HCT116 (cell line): ENCODE results near the gene BMF. TPM values are rescaled to one million over a fixed set of nuclear protein-coding genes. Genes with fewer than 3 reads are reported as not detected.

Experiments
- ATAC-seq: fragments of 200-7000 bp; cut with Tn5 transposase; 2 replicates; pipeline ENCODE4 v1.9.1; 2020; ENCODE audit warnings: mild to moderate bottlenecking, moderate library complexity
- BruUV-seq: library from RNA; stranded (reverse); fragments of 400-500 nt; replicated peaks from 2 replicates; lab custom pipeline; 2021; lab: Mats Ljungman, UMichigan
- CTCF ChIA-PET: fragments of 300-600 bp; sonication (Branson Sonifier 250); formaldehyde crosslinking; loops from one replicate; lab custom pipeline; 2021; ENCODE audit warnings: antibody characterized with exemption; lab: Charles Lee
- POLR2A ChIA-PET: fragments of 300-600, 350-600 bp; sonication (Branson Sonifier 250); formaldehyde crosslinking; loops from one replicate; lab custom pipeline; 2021; ENCODE audit warnings: antibody characterized with exemption; lab: Charles Lee
- RAD21 ChIA-PET, 2 experiments: fragments of 300-600 bp; sonication (Branson Sonifier 250); formaldehyde crosslinking; loops; one replicate each; lab custom pipeline; 2023; ENCODE audit warnings: low total read pairs in 2 of 2; ENCODE audit not compliant: uncharacterized antibody in 2 of 2, unreplicated experiment in 2 of 2, low non-redundant PET in 1 of 2; lab: Charles Lee
- DNase-seq: peaks from one replicate; pipeline ENCODE4 v3.0.0-alpha.2; 2010; ENCODE audit warnings: low read depth, low spot score
- H2AFZ ChIP-seq: fragments of 200-600 bp; shearing (Covaris generic), sonication (generic); 2 replicates; pipeline ENCODE4 v1.6.1; 2017; ENCODE audit warnings: low read depth, mixed run types, mixed read lengths, antibody characterized with exemption, low read length; ENCODE audit not compliant: poor library complexity, severe bottlenecking
- H3K27ac ChIP-seq: 2 replicates; pipeline ENCODE4 v1.5.1; 2012; ENCODE audit warnings: low read depth, low read length
- H3K27me3 ChIP-seq: fragments of 200-600 bp; sonication (generic); 2 replicates; pipeline ENCODE4 v1.6.1; 2016; ENCODE audit warnings: mixed run types, low read length, mixed read lengths; ENCODE audit not compliant: insufficient read depth
- H3K36me3 ChIP-seq, 2 experiments: fragments of 200-500 bp in 1 of 2; fragments of 200-600 bp in 1 of 2; sonication (Bioruptor generic) in 1 of 2; sonication (generic) in 1 of 2; 2 replicates each; pipeline versions ENCODE4 v1.5.1 to v1.6.1; 2014 to 2016; ENCODE audit warnings: low read length in 2 of 2, inconsistent platforms in 1 of 2, mixed read lengths in 1 of 2, mixed run types in 1 of 2; ENCODE audit not compliant: insufficient read depth in 2 of 2, control insufficient read depth in 1 of 2
- H3K4me1 ChIP-seq, 2 experiments: fragments of 200-600 bp in 1 of 2; sonication (generic) in 1 of 2; 2 replicates each; pipeline versions ENCODE4 v1.5.1 to v1.6.1; 2012 to 2017; ENCODE audit warnings: low read length in 2 of 2, inconsistent platforms in 1 of 2, mild to moderate bottlenecking in 1 of 2, mixed read lengths in 1 of 2, mixed run types in 1 of 2, moderate library complexity in 1 of 2; ENCODE audit not compliant: insufficient read depth in 2 of 2, control insufficient read depth in 1 of 2
- H3K4me2 ChIP-seq: fragments of 200-600 bp; sonication (generic); 2 replicates; pipeline ENCODE4 v1.6.1; 2017; ENCODE audit warnings: mixed run types, low read length, mixed read lengths
- H3K4me3 ChIP-seq, 2 experiments: fragments of 200-600 bp in 1 of 2; sonication (generic) in 1 of 2; replicated peaks in 1 of 2; 2 replicates each; pipeline ENCODE4 v1.5.1; 2011 to 2016; ENCODE audit warnings: low read length in 2 of 2, control low read depth in 1 of 2, low read depth in 1 of 2, mild to moderate bottlenecking in 1 of 2, mixed read lengths in 1 of 2, mixed run types in 1 of 2
- H3K79me2 ChIP-seq: fragments of 200-600 bp; sonication (generic); 2 replicates; pipeline ENCODE4 v1.6.1; 2017; ENCODE audit warnings: mild to moderate bottlenecking, mixed run types, low read length, moderate library complexity, mixed read lengths; ENCODE audit not compliant: insufficient read depth
- H3K9ac ChIP-seq: fragments of 200-600 bp; sonication (generic); 2 replicates; pipeline ENCODE4 v1.6.1; 2016; ENCODE audit warnings: low read length, mixed read lengths
- H3K9me2 ChIP-seq: fragments of 200-600 bp; sonication (generic), shearing (Covaris generic); 2 replicates; pipeline ENCODE4 v1.6.1; 2017; ENCODE audit warnings: mixed run types, mild to moderate bottlenecking, moderate library complexity; ENCODE audit not compliant: insufficient read depth
- H3K9me3 ChIP-seq, 2 experiments: fragments of 200-500 bp in 1 of 2; fragments of 200-600 bp in 1 of 2; sonication (Bioruptor generic) in 1 of 2; sonication (generic) in 1 of 2; 2 replicates each; pipeline ENCODE4 v1.6.1; 2014 to 2017; ENCODE audit warnings: low read length in 2 of 2, mixed read lengths in 2 of 2, inconsistent platforms in 1 of 2, low read depth in 1 of 2, mild to moderate bottlenecking in 1 of 2, mixed run types in 1 of 2, moderate library complexity in 1 of 2; ENCODE audit not compliant: control insufficient read depth in 1 of 2, insufficient read depth in 1 of 2
- H4K20me1 ChIP-seq: fragments of 200-600 bp; sonication (generic), shearing (Covaris generic); 2 replicates; pipeline ENCODE4 v1.6.1; 2017; ENCODE audit warnings: mixed run types, mild to moderate bottlenecking, moderate library complexity; ENCODE audit not compliant: insufficient read depth
- ATF3 ChIP-seq: IDR thresholded peaks from 2 replicates; pipeline ENCODE4 v1.6.1; 2012
- CBX3 ChIP-seq: IDR thresholded peaks from 2 replicates; pipeline ENCODE4 v1.6.1; 2012; ENCODE audit warnings: low read depth
- CEBPB ChIP-seq: IDR thresholded peaks from 2 replicates; pipeline ENCODE4 v1.6.1; 2012; ENCODE audit warnings: low read depth
- EGR1 ChIP-seq: IDR thresholded peaks from 2 replicates; pipeline ENCODE4 v1.6.1; 2012; ENCODE audit warnings: low read depth
- ELF1 ChIP-seq: IDR thresholded peaks from 2 replicates; pipeline ENCODE4 v1.6.1; 2012; ENCODE audit warnings: low read depth, borderline replicate concordance
- EZH2 ChIP-seq: fragments of 200-600 bp; sonication (generic); IDR thresholded peaks from 2 replicates; pipeline ENCODE4 v1.6.1; 2017; ENCODE audit warnings: antibody characterized with exemption, mixed run types
- EZH2phosphoT487 ChIP-seq: fragments of 200-600 bp; IDR thresholded peaks from 2 replicates; pipeline ENCODE4 v1.6.1; 2018; ENCODE audit warnings: antibody characterized with exemption, borderline replicate concordance
- JUND ChIP-seq: IDR thresholded peaks from 2 replicates; pipeline ENCODE4 v1.6.1; 2012
- MAX ChIP-seq: IDR thresholded peaks from 2 replicates; pipeline ENCODE4 v1.6.1; 2012
- POLR2A ChIP-seq: IDR thresholded peaks from 2 replicates; pipeline ENCODE4 v1.7.0; 2011; ENCODE audit warnings: borderline replicate concordance; ENCODE audit not compliant: insufficient read depth, insufficient read length; ENCODE audit errors: extremely low read depth
- POLR2AphosphoS5 ChIP-seq: IDR thresholded peaks from 2 replicates; pipeline ENCODE4 v1.6.1; 2011; ENCODE audit warnings: mild to moderate bottlenecking, low read depth, low read length, moderate library complexity
- RAD21 ChIP-seq: IDR thresholded peaks from 2 replicates; pipeline ENCODE4 v1.6.1; 2012; ENCODE audit warnings: low read depth, mild to moderate bottlenecking
- SIN3A ChIP-seq: IDR thresholded peaks from 2 replicates; pipeline ENCODE4 v1.6.1; 2012; ENCODE audit warnings: low read depth
- SRF ChIP-seq: IDR thresholded peaks from 2 replicates; pipeline ENCODE4 v1.6.1; 2012; ENCODE audit warnings: low read depth
- YY1 ChIP-seq: IDR thresholded peaks from 2 replicates; pipeline ENCODE4 v1.6.1; 2011; ENCODE audit warnings: low read length, low read depth, moderate library complexity, mild to moderate bottlenecking; ENCODE audit not compliant: insufficient replicate concordance; ENCODE audit errors: extremely low read depth
- ZFX ChIP-seq: fragments of 450-650 bp; IDR thresholded peaks from 2 replicates; pipeline ENCODE4 v1.6.1; 2017
- ZNF274 ChIP-seq: fragments of 200-500 bp; sonication (Bioruptor generic); IDR thresholded peaks from 2 replicates; pipeline ENCODE4 v1.6.1; 2014; ENCODE audit warnings: mild to moderate bottlenecking, low read depth, low read length, inconsistent platforms
- intact Hi-C: fragments of 100-400 bp; cut with micrococcal nuclease; formaldehyde crosslinking; loops from 2 replicates; pipeline ENCODE4 v1.10.0; 2022
- total RNA-seq: library from RNA; stranded (reverse); gene quantifications from one replicate; pipeline ENCODE4 v1.2.1, GENCODE V29; 2021; ENCODE audit not compliant: unreplicated experiment
- TF ChIP-seq, protein P1 (sequence below): IDR thresholded peaks from 2 replicates; pipeline ENCODE4 v1.6.1; 2012; ENCODE audit warnings: low read depth

BMF gene
- total RNA-seq, 1 experiment from 2014 or later, result 1.0 TPM

GRCh38 chr15:40105517-40106202 is 3.0 kb downstream of the BMF start:
- no TSS peak for BruUV-seq
- H3K9ac ChIP-seq, result peak overlapping the region; percentile 32; the same call in 1 of the 2 replicates
- intact Hi-C loops, result loop anchor here (10.0 kb wide), 1 partner anchor 59 kb away; the partner anchor contains the start of gene BUB1B
- POLR2A ChIA-PET, result no interaction called here
- no peaks in the 10 kb centered on the region for H3K27me3 ChIP-seq
- peaks cover 62 to 75% of the 10 kb centered on the region in 2 experiments for H3K4me1 ChIP-seq
- no peak overlapping the region for H3K4me3 ChIP-seq
- no peaks in the 10 kb centered on the region for H3K9me3 ChIP-seq
- TF ChIP-seq RAD21, result no peak
- TF ChIP-seq, protein P1, sequence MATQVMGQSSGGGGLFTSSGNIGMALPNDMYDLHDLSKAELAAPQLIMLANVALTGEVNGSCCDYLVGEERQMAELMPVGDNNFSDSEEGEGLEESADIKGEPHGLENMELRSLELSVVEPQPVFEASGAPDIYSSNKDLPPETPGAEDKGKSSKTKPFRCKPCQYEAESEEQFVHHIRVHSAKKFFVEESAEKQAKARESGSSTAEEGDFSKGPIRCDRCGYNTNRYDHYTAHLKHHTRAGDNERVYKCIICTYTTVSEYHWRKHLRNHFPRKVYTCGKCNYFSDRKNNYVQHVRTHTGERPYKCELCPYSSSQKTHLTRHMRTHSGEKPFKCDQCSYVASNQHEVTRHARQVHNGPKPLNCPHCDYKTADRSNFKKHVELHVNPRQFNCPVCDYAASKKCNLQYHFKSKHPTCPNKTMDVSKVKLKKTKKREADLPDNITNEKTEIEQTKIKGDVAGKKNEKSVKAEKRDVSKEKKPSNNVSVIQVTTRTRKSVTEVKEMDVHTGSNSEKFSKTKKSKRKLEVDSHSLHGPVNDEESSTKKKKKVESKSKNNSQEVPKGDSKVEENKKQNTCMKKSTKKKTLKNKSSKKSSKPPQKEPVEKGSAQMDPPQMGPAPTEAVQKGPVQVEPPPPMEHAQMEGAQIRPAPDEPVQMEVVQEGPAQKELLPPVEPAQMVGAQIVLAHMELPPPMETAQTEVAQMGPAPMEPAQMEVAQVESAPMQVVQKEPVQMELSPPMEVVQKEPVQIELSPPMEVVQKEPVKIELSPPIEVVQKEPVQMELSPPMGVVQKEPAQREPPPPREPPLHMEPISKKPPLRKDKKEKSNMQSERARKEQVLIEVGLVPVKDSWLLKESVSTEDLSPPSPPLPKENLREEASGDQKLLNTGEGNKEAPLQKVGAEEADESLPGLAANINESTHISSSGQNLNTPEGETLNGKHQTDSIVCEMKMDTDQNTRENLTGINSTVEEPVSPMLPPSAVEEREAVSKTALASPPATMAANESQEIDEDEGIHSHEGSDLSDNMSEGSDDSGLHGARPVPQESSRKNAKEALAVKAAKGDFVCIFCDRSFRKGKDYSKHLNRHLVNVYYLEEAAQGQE, result no peak
- TF ChIP-seq CBX3, result no peak
- TF ChIP-seq EGR1, result no peak
- TF ChIP-seq POLR2A, result no peak
- no peak for TF ChIP-seq SIN3A
- TF ChIP-seq MAX, result no peak
- no peak for TF ChIP-seq JUND
- no peak for TF ChIP-seq SRF
- no peak for TF ChIP-seq YY1
- no peak for TF ChIP-seq ATF3
- TF ChIP-seq EZH2phosphoT487, result no peak
- no peak for TF ChIP-seq ELF1
- no peak for TF ChIP-seq CEBPB
- TF ChIP-seq EZH2, result no peak
- no peak for TF ChIP-seq ZFX
- TF ChIP-seq ZNF274, result no peak
- no peak for TF ChIP-seq POLR2AphosphoS5
- TF ChIP-seq, all 23 proteins: peak for 0
- RAD21 ChIA-PET, result no interaction called here
- CTCF ChIA-PET, result interaction anchor here (1.4 to 4.1 kb wide), 7 partner anchors 8 to 112 kb away, joined by 3 to 34 read pairs (median 6); no protein-coding TSS in a partner anchor
- Histone ChIP-seq H3K79me2 (no peaks in the 10 kb centered on the region), H3K4me2 (peak overlapping the region; percentile 75), H4K20me1 (no peaks in the 10 kb centered on the region), H3K9me2 (no peaks in the 10 kb centered on the region), H2AFZ (no peak overlapping the region), H3K36me3 (no peaks in the 10 kb centered on the region), H3K27ac (no peak overlapping the region)
- ATAC-seq, result no peak
- no peak for DNase-seq
